ENCODE results near the gene RANGRF.

RANGRF gene

GRCh38 chr17:8318010-8318935 lies 29.8 kb downstream of the RANGRF start:
- Histone ChIP-seq H3K27me3 (ENCODE audit: insufficient read depth, low read length) (peaks cover 10% of the 10 kb centered on the region; the same call in 1 of the 2 replicates), H4K20me1 (ENCODE audit: insufficient read depth, low read length) (no peaks in the 10 kb centered on the region), H3K9me2 (ENCODE audit: low read depth, low read length) (no peaks in the 10 kb centered on the region), H2AFZ (ENCODE audit: low read length) (no peak overlapping the region), H3K27ac (ENCODE audit: low read depth, low read length, poor library complexity, severe bottlenecking) (no peak overlapping the region), H3K36me3 (ENCODE audit: insufficient read depth, low read length) (no peaks in the 10 kb centered on the region), H3K9ac (ENCODE audit: low read length) (no peak overlapping the region), H3K4me1 (ENCODE audit: insufficient read depth, low read length, severe bottlenecking) (no peaks in the 10 kb centered on the region), H3K4me3 (ENCODE audit: low read depth, low read length, poor library complexity, severe bottlenecking) (no peak overlapping the region), H3K79me2 (ENCODE audit: insufficient read depth, low read length) (no peaks in the 10 kb centered on the region), H3F3A (ENCODE audit: insufficient read depth, low read length) (no peaks in the 10 kb centered on the region), H3K4me2 (ENCODE audit: low read length) (no peak overlapping the region), H3K9me3 (ENCODE audit: low read length) (no peaks in the 10 kb centered on the region)
- TF ChIP-seq CTCF (IDR thresholded peaks at IDR 0.05; ENCODE audit: low read length) (no peak), EZH2 (IDR thresholded peaks at IDR 0.05; ENCODE audit: borderline replicate concordance, low read length) (no peak)

- no peak overlapping the region for H3K4me2 ChIP-seq (ENCODE audit: low read length)
- no peaks in the 10 kb centered on the region for H3K79me2 ChIP-seq (ENCODE audit: insufficient read depth, low read length)
- H3K4me1 ChIP-seq (ENCODE audit: insufficient read depth, low read length, severe bottlenecking) = no peaks in the 10 kb centered on the region
- H3K9me2 ChIP-seq (ENCODE audit: low read depth, low read length) = no peaks in the 10 kb centered on the region
- no peaks in the 10 kb centered on the region for H3F3A ChIP-seq (ENCODE audit: insufficient read depth, low read length)
- no peak overlapping the region for H2AFZ ChIP-seq (ENCODE audit: low read length)
- H4K20me1 ChIP-seq (ENCODE audit: insufficient read depth, low read length) = no peaks in the 10 kb centered on the region
- H3K9ac ChIP-seq (ENCODE audit: low read length) = no peak overlapping the region
- no peaks in the 10 kb centered on the region for H3K9me3 ChIP-seq (ENCODE audit: low read length)
- H3K27me3 ChIP-seq (ENCODE audit: insufficient read depth, low read length) = 0 out of 2 replicates have a peak, but pooled peaks cover 6% of the 10 kb centered on the region
- no peak overlapping the region for H3K4me3 ChIP-seq (ENCODE audit: low read depth, low read length, poor library complexity, severe bottlenecking)
- H3K27ac ChIP-seq (ENCODE audit: low read depth, low read length, poor library complexity, severe bottlenecking) = no peak overlapping the region
- no peak for TF ChIP-seq EZH2 (IDR thresholded peaks at IDR 0.05; ENCODE audit: borderline replicate concordance, low read length)
- no peak for TF ChIP-seq CTCF (IDR thresholded peaks at IDR 0.05; ENCODE audit: low read length)
- no peaks in the 10 kb centered on the region for H3K36me3 ChIP-seq (ENCODE audit: insufficient read depth, low read length)
Measured at GRCh38 chr17:8320262-8320661, 31.8 kb downstream of the RANGRF start.

- no peaks in the 10 kb centered on the region for H3K36me3 ChIP-seq (ENCODE audit: insufficient read depth, low read length)
- no peaks in the 10 kb centered on the region for H3F3A ChIP-seq (ENCODE audit: insufficient read depth, low read length)
- no peak overlapping the region for H2AFZ ChIP-seq (ENCODE audit: low read length)
- no peak overlapping the region for H3K9ac ChIP-seq (ENCODE audit: low read length)
- no peaks in the 10 kb centered on the region for H3K4me1 ChIP-seq (ENCODE audit: insufficient read depth, low read length, severe bottlenecking)
- no peaks in the 10 kb centered on the region for H4K20me1 ChIP-seq (ENCODE audit: insufficient read depth, low read length)
- TF ChIP-seq EZH2 (IDR thresholded peaks at IDR 0.05; ENCODE audit: borderline replicate concordance, low read length) (no peak), CTCF (IDR thresholded peaks at IDR 0.05; ENCODE audit: low read length) (no peak)
- H3K27ac ChIP-seq (ENCODE audit: low read depth, low read length, poor library complexity, severe bottlenecking) = no peak overlapping the region
- no peak overlapping the region for H3K4me3 ChIP-seq (ENCODE audit: low read depth, low read length, poor library complexity, severe bottlenecking)
- H3K9me2 ChIP-seq (ENCODE audit: low read depth, low read length) = no peaks in the 10 kb centered on the region
- H3K79me2 ChIP-seq (ENCODE audit: insufficient read depth, low read length) = no peaks in the 10 kb centered on the region
- H3K9me3 ChIP-seq (ENCODE audit: low read length) = no peaks in the 10 kb centered on the region
- H3K4me2 ChIP-seq (ENCODE audit: low read length) = no peak overlapping the region
- H3K27me3 ChIP-seq (ENCODE audit: insufficient read depth, low read length) = 0 out of 2 replicates have a peak, but pooled peaks cover 6% of the 10 kb centered on the region
Measured at GRCh38 chr17:8320990-8321389, 32.5 kb downstream of the RANGRF start.
